ENCODE measurements around the gene BRCA1.
A peak's percentile ranks its signal among the peaks of the same experiment; 100 is the strongest.
"Not testable (repeated sequence)": the region's sequence is repeated elsewhere in the genome, so short reads cannot be mapped to it uniquely, and the experiment has no call there.

BRCA1 gene

DNA sequence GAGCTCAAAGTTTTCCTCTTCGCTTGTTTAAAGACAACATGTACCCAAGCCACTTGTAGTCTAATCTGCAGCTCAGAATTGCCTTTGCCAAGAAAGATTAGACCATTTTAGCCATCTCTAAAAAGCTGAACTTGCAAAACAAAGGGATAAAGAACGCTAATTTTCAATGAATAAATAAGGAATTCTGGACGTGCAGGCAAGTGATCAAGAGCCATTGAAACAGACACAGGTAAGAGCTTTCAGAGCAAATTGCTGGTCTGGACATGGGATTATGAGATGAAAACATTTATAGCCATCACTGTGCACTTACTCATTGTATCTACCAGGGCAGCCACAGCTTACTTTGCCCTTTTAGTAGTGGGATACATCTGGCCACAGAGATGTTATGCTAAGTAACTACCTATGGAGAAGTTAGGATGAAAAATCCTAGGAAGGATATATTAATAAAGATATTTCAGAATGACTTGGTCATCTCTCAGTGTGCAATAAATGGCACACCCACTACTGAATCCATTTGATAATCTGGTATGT is 55.7 kb downstream of the BRCA1 start:
- peak; percentile 69 for DNase-seq (ENCODE audit: low read depth)
- H3K4me3 ChIP-seq (ENCODE audit: low read length), result no peak overlapping the region
- TF ChIP-seq, protein P1, sequence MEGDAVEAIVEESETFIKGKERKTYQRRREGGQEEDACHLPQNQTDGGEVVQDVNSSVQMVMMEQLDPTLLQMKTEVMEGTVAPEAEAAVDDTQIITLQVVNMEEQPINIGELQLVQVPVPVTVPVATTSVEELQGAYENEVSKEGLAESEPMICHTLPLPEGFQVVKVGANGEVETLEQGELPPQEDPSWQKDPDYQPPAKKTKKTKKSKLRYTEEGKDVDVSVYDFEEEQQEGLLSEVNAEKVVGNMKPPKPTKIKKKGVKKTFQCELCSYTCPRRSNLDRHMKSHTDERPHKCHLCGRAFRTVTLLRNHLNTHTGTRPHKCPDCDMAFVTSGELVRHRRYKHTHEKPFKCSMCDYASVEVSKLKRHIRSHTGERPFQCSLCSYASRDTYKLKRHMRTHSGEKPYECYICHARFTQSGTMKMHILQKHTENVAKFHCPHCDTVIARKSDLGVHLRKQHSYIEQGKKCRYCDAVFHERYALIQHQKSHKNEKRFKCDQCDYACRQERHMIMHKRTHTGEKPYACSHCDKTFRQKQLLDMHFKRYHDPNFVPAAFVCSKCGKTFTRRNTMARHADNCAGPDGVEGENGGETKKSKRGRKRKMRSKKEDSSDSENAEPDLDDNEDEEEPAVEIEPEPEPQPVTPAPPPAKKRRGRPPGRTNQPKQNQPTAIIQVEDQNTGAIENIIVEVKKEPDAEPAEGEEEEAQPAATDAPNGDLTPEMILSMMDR (conservative IDR thresholded peaks at IDR 0.05; ENCODE audit: low read depth, low read length), result no peak

DNA sequence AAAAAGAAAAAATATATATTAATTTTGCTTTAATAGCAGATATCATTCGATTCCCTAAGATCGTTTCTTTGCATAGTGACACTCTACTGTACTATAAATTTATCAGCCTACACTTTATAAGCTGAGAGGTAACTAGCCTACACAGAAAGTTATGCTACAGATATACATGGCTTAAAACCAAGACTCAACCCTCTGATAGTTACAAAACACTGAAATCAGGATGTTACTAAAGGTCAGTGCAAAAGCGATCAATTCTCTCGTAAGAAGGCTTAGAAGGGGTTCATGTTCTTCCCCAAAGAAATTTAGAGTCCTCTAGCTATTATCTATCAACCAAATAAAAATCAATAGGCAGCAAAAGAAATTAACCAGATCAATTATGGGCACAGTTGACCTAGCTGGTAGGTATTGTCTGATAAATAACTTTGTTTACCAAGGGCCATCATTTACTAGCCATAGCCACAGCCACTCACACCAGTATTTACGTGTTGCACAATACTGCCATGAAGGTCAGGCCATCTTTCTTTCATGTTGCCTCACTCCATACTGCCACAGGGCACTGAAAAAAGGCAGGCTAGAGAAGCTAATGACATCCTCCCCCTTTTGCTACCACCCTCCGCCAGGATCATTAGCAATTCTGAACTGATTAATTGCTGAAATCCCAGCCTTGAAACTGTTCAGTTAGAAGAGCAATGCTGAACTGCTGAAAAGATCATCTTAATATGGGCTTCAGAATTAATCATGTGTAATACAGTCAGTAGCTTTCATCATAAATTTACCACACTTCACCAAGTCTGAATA is 56.4 kb downstream of the BRCA1 start:
- no peak overlapping the region for H3K4me3 ChIP-seq (ENCODE audit: low read length)
- DNase-seq (ENCODE audit: low read depth), result no peak
- TF ChIP-seq, protein P1 (conservative IDR thresholded peaks at IDR 0.05; ENCODE audit: low read depth, low read length), result no peak

DNA sequence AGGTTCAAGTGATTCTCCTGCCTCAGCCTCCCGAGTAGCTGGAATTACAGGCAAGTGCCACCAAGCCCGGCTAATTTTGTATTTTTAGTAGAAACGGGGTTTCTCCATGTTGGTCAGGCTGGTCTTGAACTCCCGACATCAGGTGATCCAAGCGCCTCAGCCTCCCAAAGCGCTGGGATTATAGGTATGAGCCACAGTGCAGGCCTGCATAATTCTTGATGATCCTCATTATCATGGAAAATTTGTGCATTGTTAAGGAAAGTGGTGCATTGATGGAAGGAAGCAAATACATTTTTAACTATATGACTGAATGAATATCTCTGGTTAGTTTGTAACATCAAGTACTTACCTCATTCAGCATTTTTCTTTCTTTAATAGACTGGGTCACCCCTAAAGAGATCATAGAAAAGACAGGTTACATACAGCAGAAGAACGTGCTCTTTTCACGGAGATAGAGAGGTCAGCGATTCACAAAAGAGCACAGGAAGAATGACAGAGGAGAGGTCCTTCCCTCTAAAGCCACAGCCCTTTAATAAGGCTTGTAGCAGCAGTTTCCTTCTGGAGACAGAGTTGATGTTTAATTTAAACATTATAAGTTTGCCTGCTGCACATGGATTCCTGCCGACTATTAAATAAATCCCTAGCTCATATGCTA is 62.1 kb downstream of the BRCA1 start:
- TF ChIP-seq, protein P1 (conservative IDR thresholded peaks at IDR 0.05; ENCODE audit: low read depth, low read length), result no peak
- no peak for DNase-seq (ENCODE audit: low read depth)

DNA sequence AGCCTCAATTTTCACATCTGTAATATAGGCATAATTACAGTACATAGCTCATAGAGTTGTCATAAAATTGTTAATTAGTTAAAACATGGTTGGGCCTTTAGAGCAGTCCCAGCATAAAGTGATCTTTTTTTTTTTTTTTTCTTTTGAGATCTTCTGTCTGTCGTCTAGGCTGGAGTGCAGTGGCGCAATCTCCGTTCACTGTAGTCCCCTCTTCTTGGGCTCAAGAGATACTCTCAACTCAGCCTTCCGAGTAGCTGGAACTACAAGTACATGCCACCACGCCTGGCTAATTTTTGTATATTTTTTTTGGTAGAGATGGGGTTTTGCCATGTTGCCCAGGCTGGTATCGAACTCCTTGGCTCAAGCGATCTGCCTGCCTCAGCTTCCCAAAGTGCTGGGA is 69.1 kb downstream of the BRCA1 start:
- H3K4me3 ChIP-seq (ENCODE audit: low read length), result no peak overlapping the region
- TF ChIP-seq, protein P1 (conservative IDR thresholded peaks at IDR 0.05; ENCODE audit: low read depth, low read length), result no peak
- DNase-seq (ENCODE audit: low read depth), result no peak

More for the DNA sequence above, 62.1 kb downstream of the BRCA1 start:
- H3K4me3 ChIP-seq (ENCODE audit: low read length), result no peak overlapping the region

DNA sequence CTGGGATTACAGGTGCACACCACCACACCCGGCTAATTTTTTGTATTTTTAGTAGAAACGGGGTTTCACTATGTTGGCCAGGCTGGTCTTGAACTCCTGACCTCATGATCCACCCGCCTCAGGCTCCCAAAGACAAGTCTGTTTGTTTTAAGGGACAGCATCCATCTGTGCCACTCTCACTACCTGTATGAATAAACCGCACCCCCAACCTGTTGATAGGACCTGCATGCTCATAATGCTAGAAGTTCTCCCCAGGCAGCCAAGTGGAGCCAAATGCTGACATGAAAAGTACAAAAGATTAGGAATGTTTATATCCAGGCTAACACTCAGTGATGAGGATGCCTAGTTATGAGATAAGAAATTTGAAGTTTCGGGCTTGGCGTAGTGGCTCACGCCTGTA is 72.2 kb downstream of the BRCA1 start:
- not testable (repeated sequence) for H3K4me3 ChIP-seq (ENCODE audit: low read length)

DNA sequence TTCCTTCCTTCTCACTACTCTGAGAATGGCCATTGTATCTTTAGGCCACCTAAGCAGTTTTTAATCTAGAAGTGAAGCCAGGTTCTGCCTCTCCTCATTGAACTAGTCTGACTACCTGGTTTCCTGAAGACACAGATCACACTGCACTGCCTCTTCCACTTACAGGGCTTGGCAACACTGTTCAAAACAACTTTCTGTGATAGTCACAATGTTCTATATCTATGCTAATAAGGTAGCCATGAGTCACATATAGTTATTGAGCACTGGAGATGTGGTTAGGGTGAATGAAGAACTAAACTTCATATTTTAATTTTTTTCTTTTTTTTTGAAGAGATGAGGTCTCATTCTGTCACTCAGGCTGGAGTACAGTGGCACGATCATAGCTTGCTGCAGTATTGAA is 73.2 kb downstream of the BRCA1 start:
- DNase-seq (ENCODE audit: low read depth), result no peak
- no peak overlapping the region for H3K4me3 ChIP-seq (ENCODE audit: low read length)
- TF ChIP-seq, protein P1 (conservative IDR thresholded peaks at IDR 0.05; ENCODE audit: low read depth, low read length), result no peak

More for the DNA sequence above, 72.2 kb downstream of the BRCA1 start:
- not testable (repeated sequence) for DNase-seq (ENCODE audit: low read depth)

DNA sequence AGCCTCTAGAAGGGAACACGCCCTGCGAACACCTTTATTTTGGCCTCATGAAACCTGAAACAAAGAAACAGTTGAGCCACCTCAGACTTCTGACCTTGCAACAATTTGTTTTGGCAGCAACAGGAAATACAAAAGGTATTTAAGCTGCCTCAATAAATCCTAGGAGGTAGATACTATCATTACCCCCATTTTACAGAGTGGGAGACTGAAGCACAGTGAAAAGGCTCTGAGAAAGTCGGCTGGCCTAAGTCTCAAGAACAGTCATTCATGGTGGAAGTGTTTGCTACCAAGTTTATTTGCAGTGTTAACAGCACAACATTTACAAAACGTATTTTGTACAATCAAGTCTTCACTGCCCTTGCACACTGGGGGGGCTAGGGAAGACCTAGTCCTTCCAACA is 81.1 kb downstream of the BRCA1 start:
- DNase-seq (ENCODE audit: low read depth), result no peak
- H3K4me3 ChIP-seq (ENCODE audit: low read length), result no peak overlapping the region
- TF ChIP-seq, protein P1 (conservative IDR thresholded peaks at IDR 0.05; ENCODE audit: low read depth, low read length), result no peak
